ENCODE results near the gene SUZ12. TPM values are rescaled to one million over a fixed set of nuclear protein-coding genes. Genes with fewer than 3 reads are reported as not detected.
A peak's percentile ranks its signal among the peaks of the same experiment; 100 is the strongest.
"Not testable (repeated sequence)": the region's sequence is repeated elsewhere in the genome, so short reads cannot be mapped to it uniquely, and the experiment has no call there.

Gene SUZ12
- total RNA-seq, 6 donors from 2014 or later: 8.5 to 38.5 (median 18.7) TPM

- WGBS, 2 donors: 90 to 92% methylated on average over 5 of the region's 5 CpGs
Measured at GRCh38 chr17:31935512-31935911, 1.3 kb upstream of the SUZ12 start.

GRCh38 chr17:31937926-31938641 is 1.3 kb downstream of the SUZ12 start:
- H3K4me1 ChIP-seq: peaks cover 10 to 21% (median 11%) of the 10 kb centered on the region in 4 donors
- DNase-seq; H3K9me3 ChIP-seq; H3K27me3 ChIP-seq; ATAC-seq (ENCODE audit: low FRiP score in 2 of 2); H3K27ac ChIP-seq: not testable (repeated sequence)
- peak overlapping the region in 3 of 4 donors; percentile 26 to 48 (median 41) for H3K4me3 ChIP-seq
- 10 to 12% methylated on average over 9 of the region's 12 CpGs for WGBS, 2 donors
- H3K36me3 ChIP-seq: peaks cover 0 to 17% (median 7%) of the 10 kb centered on the region in 4 donors

More at GRCh38 chr17:31935512-31935911, 1.3 kb upstream of the SUZ12 start:
- Histone ChIP-seq H3K9me3 (no peaks in the 10 kb centered on the region), H3K36me3 (no peaks in the 10 kb centered on the region), H3K4me1 (peaks cover 10 to 21% (median 11%) of the 10 kb centered on the region in 4 donors), H3K27ac (no peak overlapping the region), H3K27me3 (no peaks in the 10 kb centered on the region), H3K4me3 (no peak overlapping the region)
- TF ChIP-seq POLR2A (IDR thresholded peaks at IDR 0.05): no peak
- DNase-seq (no peak), ATAC-seq (ENCODE audit: low FRiP score in 2 of 2) (no peak)

- not testable (repeated sequence) for H3K4me3 ChIP-seq; DNase-seq; ATAC-seq (ENCODE audit: low FRiP score in 2 of 2); H3K9me3 ChIP-seq; H3K27me3 ChIP-seq; H3K27ac ChIP-seq
- Histone ChIP-seq H3K4me1 (peaks cover 10 to 16% (median 11%) of the 10 kb centered on the region in 4 donors), H3K36me3 (peaks cover 0 to 20% (median 7%) of the 10 kb centered on the region in 4 donors)
- 97 to 99% methylated on average over 11 of the region's 11 CpGs for WGBS, 2 donors
Measured at GRCh38 chr17:31941916-31942315, 5.1 kb downstream of the SUZ12 start.

- peaks cover 10 to 16% (median 11%) of the 10 kb centered on the region in 4 donors for H3K4me1 ChIP-seq
Measured at GRCh38 chr17:31942396-31942795, 5.6 kb downstream of the SUZ12 start.

GRCh38 chr17:31951953-31952352 is 15.1 kb downstream of the SUZ12 start:
- DNase-seq; H3K27me3 ChIP-seq; H3K9me3 ChIP-seq; H3K27ac ChIP-seq; H3K4me1 ChIP-seq; H3K4me3 ChIP-seq; ATAC-seq (ENCODE audit: low FRiP score in 2 of 2): not testable (repeated sequence)
- H3K36me3 ChIP-seq: peaks cover 0 to 73% (median 26%) of the 10 kb centered on the region in 4 donors
- WGBS, 2 donors: 95 to 100% methylated on average over 3 of the region's 3 CpGs

More at GRCh38 chr17:31942396-31942795, 5.6 kb downstream of the SUZ12 start:
- not testable (repeated sequence) for H3K27me3 ChIP-seq; H3K9me3 ChIP-seq; ATAC-seq (ENCODE audit: low FRiP score in 2 of 2); H3K27ac ChIP-seq; DNase-seq; H3K4me3 ChIP-seq
- WGBS, 2 donors: 91 to 93% methylated on average over 7 of the region's 7 CpGs
- peaks cover 0 to 20% (median 7%) of the 10 kb centered on the region in 4 donors for H3K36me3 ChIP-seq

GRCh38 chr17:31964131-31964530 is 27.3 kb downstream of the SUZ12 start:
- DNase-seq; ATAC-seq (ENCODE audit: low FRiP score in 2 of 2); H3K4me3 ChIP-seq; H3K4me1 ChIP-seq; H3K9me3 ChIP-seq; H3K27ac ChIP-seq; H3K27me3 ChIP-seq: not testable (repeated sequence)
- H3K36me3 ChIP-seq: peaks cover 5 to 62% (median 21%) of the 10 kb centered on the region in 4 donors
- 88 to 96% methylated on average over 8 of the region's 8 CpGs for WGBS, 2 donors

GRCh38 chr17:31967648-31968047 is 30.8 kb downstream of the SUZ12 start:
- no peak for ATAC-seq (ENCODE audit: low FRiP score in 2 of 2)
- no peaks in the 10 kb centered on the region for H3K9me3 ChIP-seq
- no peak overlapping the region for H3K4me3 ChIP-seq
- H3K4me1 ChIP-seq: no peaks in the 10 kb centered on the region
- no peak for DNase-seq
- WGBS, 2 donors: 80 to 87% methylated on average over 3 of the region's 3 CpGs
- no peaks in the 10 kb centered on the region for H3K27me3 ChIP-seq
- peaks cover 5 to 57% (median 19%) of the 10 kb centered on the region in 4 donors for H3K36me3 ChIP-seq
- no peak overlapping the region for H3K27ac ChIP-seq
- TF ChIP-seq POLR2A (IDR thresholded peaks at IDR 0.05): no peak
- TF ChIP-seq POLR2AphosphoS5 (IDR thresholded peaks at IDR 0.05): no peak
- no peak for TF ChIP-seq CTCF (IDR thresholded peaks at IDR 0.05)
- no peak for TF ChIP-seq EP300 (IDR thresholded peaks at IDR 0.05)

- H3K36me3 ChIP-seq: peaks cover 5 to 65% (median 15%) of the 10 kb centered on the region in 4 donors
- WGBS, 2 donors: 88 to 91% methylated on average over 5 of the region's 5 CpGs
Measured at GRCh38 chr17:31970416-31970815, 33.6 kb downstream of the SUZ12 start.

GRCh38 chr17:31974269-31975071 is 37.7 kb downstream of the SUZ12 start:
- 95% methylated on average over 14 of the region's 14 CpGs for WGBS, 2 donors
- peaks cover 3 to 66% (median 12%) of the 10 kb centered on the region in 4 donors for H3K36me3 ChIP-seq
- not testable (repeated sequence) for ATAC-seq (ENCODE audit: low FRiP score in 2 of 2); H3K4me1 ChIP-seq; H3K4me3 ChIP-seq; H3K27ac ChIP-seq; H3K27me3 ChIP-seq; DNase-seq; H3K9me3 ChIP-seq

More at GRCh38 chr17:31970416-31970815, 33.6 kb downstream of the SUZ12 start:
- H3K27ac ChIP-seq; H3K4me1 ChIP-seq; DNase-seq; ATAC-seq (ENCODE audit: low FRiP score in 2 of 2); H3K27me3 ChIP-seq; H3K4me3 ChIP-seq; H3K9me3 ChIP-seq: not testable (repeated sequence)

- not testable (repeated sequence) for DNase-seq; H3K4me3 ChIP-seq; ATAC-seq (ENCODE audit: low FRiP score in 2 of 2); H3K27ac ChIP-seq; H3K4me1 ChIP-seq; H3K27me3 ChIP-seq; H3K9me3 ChIP-seq
- H3K36me3 ChIP-seq: peaks cover 3 to 61% (median 12%) of the 10 kb centered on the region in 4 donors
- 86 to 93% methylated on average over 5 of the region's 5 CpGs for WGBS, 2 donors
Measured at GRCh38 chr17:31975391-31975790, 38.6 kb downstream of the SUZ12 start.

- peaks cover 47 to 99% (median 78%) of the 10 kb centered on the region in 4 donors for H3K36me3 ChIP-seq
- ATAC-seq (ENCODE audit: low FRiP score in 2 of 2); H3K27me3 ChIP-seq; H3K4me3 ChIP-seq; H3K9me3 ChIP-seq; DNase-seq; H3K27ac ChIP-seq; H3K4me1 ChIP-seq: not testable (repeated sequence)
- WGBS, 2 donors: 94 to 99% methylated on average over 8 of the region's 8 CpGs
Measured at GRCh38 chr17:31991821-31992220, 55.0 kb downstream of the SUZ12 start.
